Esophagus squamous epithelium (tissue), 5 donors: ENCODE results near the gene GRK5. TPM values are rescaled to one million over a fixed set of nuclear protein-coding genes. Genes with fewer than 3 reads are reported as not detected.
"Not testable (repeated sequence)": the region's sequence is repeated elsewhere in the genome, so short reads cannot be mapped to it uniquely, and the experiment has no call there.

ENCODE experiments used
- DNase-seq: peaks from one replicate; lab custom pipeline; 2025; lab: John Stamatoyannopoulos, UW
- H3K27ac ChIP-seq, 4 donors: fragments of 200-600 bp; sonication (generic); one replicate each; pipeline ENCODE4 v1.5.1; 2016 to 2019; ENCODE audit warnings: mild to moderate bottlenecking in 1 of 4
- H3K27me3 ChIP-seq, 4 donors: fragments of 200-600 bp; sonication (generic); 1 replicate in 3 of 4; 2 replicates in 1 of 4; pipeline versions ENCODE4 v1.5.1 to v1.6.0; 2017 to 2021; ENCODE audit warnings: antibody characterized with exemption in 1 of 4
- H3K36me3 ChIP-seq, 3 donors: fragments of 200-600 bp; sonication (generic); one replicate each; pipeline ENCODE4 v1.5.1; 2016 to 2019
- H3K4me1 ChIP-seq, 3 donors: fragments of 200-600 bp; sonication (generic); one replicate each; pipeline ENCODE4 v1.5.1; 2017 to 2019
- H3K4me3 ChIP-seq, 4 donors: fragments of 200-600 bp; sonication (generic); 1 replicate in 3 of 4; 2 replicates in 1 of 4; pipeline ENCODE4 v1.5.1; 2016 to 2019; ENCODE audit warnings: mild to moderate bottlenecking in 2 of 4, moderate library complexity in 1 of 4
- H3K9me3 ChIP-seq, 3 donors: fragments of 200-600 bp; sonication (generic); one replicate each; pipeline ENCODE4 v1.5.1; 2016 to 2019
- CTCF ChIP-seq, 6 experiments: fragments of 450-650 bp in 4 of 6; fragments of 200-600 bp in 2 of 6; sonication (generic) in 2 of 6; IDR thresholded peaks; one replicate each; pipeline ENCODE4 v1.5.1; 2016 to 2019; ENCODE audit warnings: antibody characterized with exemption in 6 of 6, mild to moderate bottlenecking in 4 of 6, moderate library complexity in 4 of 6
- POLR2A ChIP-seq, 4 donors: fragments of 450-650 bp; IDR thresholded peaks; one replicate each; pipeline ENCODE4 v1.6.1; 2017; ENCODE audit warnings: antibody characterized with exemption in 4 of 4, mild to moderate bottlenecking in 4 of 4, moderate library complexity in 3 of 4
- WGBS, 2 donors: methylation state at CpG; one replicate each; pipeline ENCODE4 v1.1.5; 2018; 5-methylcytosine and 5-hydroxymethylcytosine counted together
- intact Hi-C: fragments of 100-400 bp; cut with DNase I; formaldehyde crosslinking; loops from one replicate; pipeline ENCODE4 v1.15.0; 2022
- total RNA-seq, 4 donors: library from RNA; depleted of rRNA; stranded (reverse); fragments of >200 nt; gene quantifications; one replicate each; pipeline ENCODE4 v1.1.0, GENCODE V29; 2016
- donor health status: DM: yes; HTN: yes; CAD: no.

Gene GRK5
- total RNA-seq, 4 donors from 2014 or later = 2.4 to 18.9 (median 6.3) TPM

DNA sequence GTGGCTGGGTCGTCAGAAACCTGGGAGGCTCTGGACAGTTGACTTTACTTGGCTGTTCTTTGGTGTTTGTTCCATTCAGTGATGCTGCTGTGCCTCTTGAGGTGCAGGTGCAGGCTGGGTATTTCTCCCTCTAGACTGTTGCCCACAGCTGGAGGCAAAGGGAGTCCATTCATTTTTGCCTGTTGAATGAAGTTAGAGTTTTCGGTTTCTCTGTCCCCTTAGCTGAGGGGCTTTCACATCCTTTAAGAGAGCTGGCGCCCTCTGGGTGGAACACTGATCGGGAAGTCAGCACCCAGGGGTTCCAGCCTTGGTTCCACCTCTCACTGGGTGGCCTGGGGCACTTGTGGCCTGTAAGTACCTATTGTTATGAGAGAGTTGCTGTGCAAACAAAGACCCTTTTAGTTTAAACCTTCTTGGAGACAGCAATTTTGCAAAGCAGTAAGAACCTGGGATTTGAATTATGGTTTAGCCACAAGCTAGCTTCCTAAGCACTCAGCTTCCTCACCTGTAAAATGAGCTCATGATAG is 67.2 kb downstream of the GRK5 start:
- no peak for TF ChIP-seq POLR2A (IDR thresholded peaks at IDR 0.05)
- TF ChIP-seq CTCF (IDR thresholded peaks at IDR 0.05) = no peak
- WGBS, 2 donors = 75% methylated on average over 3 of the region's 4 CpGs; no CpG with 5 or more reads in 1 of the 2 donors
- H3K9me3 ChIP-seq = no peaks in the 10 kb centered on the region
- intact Hi-C loops = no loop called here
- no peak for DNase-seq
- H3K27me3 ChIP-seq = no peaks in the 10 kb centered on the region
- H3K27ac ChIP-seq = peak overlapping the region in 3 of 4 donors; percentile 32 to 61 (median 49)
- H3K4me1 ChIP-seq = peaks cover 14 to 63% (median 36%) of the 10 kb centered on the region in 3 donors
- H3K4me3 ChIP-seq = no peak overlapping the region
- H3K36me3 ChIP-seq = no peaks in the 10 kb centered on the region

DNA sequence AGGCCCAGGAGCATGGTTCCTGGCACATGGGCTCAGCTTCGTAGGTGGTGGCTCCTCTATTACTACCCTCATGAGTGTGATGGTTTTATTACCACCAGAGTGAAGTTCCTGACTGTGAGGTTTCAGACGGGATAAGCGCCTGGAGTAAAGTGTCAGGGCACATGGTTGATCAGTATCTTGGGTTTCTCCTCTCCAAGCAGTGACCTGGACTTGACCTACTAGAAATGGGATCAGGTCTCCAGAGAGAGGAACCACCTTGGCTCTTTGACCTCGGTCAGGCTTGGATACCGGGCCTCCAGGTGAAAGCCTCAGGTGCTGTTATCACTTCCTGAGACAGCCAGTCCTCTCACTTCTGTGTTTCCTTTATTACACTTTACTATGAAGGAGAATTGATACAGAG is 67.7 kb downstream of the GRK5 start:
- no peaks in the 10 kb centered on the region for H3K27me3 ChIP-seq
- H3K36me3 ChIP-seq = no peaks in the 10 kb centered on the region
- WGBS, 2 donors = 74 to 79% methylated on average over 5 of the region's 5 CpGs
- peaks cover 14 to 63% (median 32%) of the 10 kb centered on the region in 3 donors for H3K4me1 ChIP-seq
- peak overlapping the region in 3 of 4 donors; percentile 32 to 61 (median 49) for H3K27ac ChIP-seq
- no peak for DNase-seq
- no peaks in the 10 kb centered on the region for H3K9me3 ChIP-seq
- intact Hi-C loops = no loop called here
- no peak overlapping the region for H3K4me3 ChIP-seq
- no peak for TF ChIP-seq POLR2A (IDR thresholded peaks at IDR 0.05)
- no peak for TF ChIP-seq CTCF (IDR thresholded peaks at IDR 0.05)

- WGBS, 2 donors = 56 to 86% methylated on average over 1 to 4 of the region's 4 CpGs
- DNase-seq, intact Hi-C loops, H3K4me3 ChIP-seq, H3K36me3 ChIP-seq, H3K9me3 ChIP-seq, H3K27me3 ChIP-seq: not testable (repeated sequence)
- Histone ChIP-seq H3K27ac (peak overlapping the region in 1 of 4 donors; percentile 32), H3K4me1 (peaks cover 7 to 63% (median 29%) of the 10 kb centered on the region in 3 donors)
These were observed 68.8 kb downstream of the GRK5 start for GRCh38 chr10:119276194-119276593.

GRCh38 chr10:119278126-119278709 is 70.8 kb downstream of the GRK5 start:
- WGBS, 2 donors = 81 to 84% methylated on average over 14 of the region's 14 CpGs
- Histone ChIP-seq H3K27me3 (no peaks in the 10 kb centered on the region), H3K4me1 (peaks cover 0 to 64% (median 22%) of the 10 kb centered on the region in 3 donors), H3K9me3 (no peaks in the 10 kb centered on the region), H3K4me3 (no peak overlapping the region), H3K36me3 (no peaks in the 10 kb centered on the region), H3K27ac (peak overlapping the region in 3 of 4 donors; percentile 31 to 43 (median 34))
- DNase-seq = no peak
- TF ChIP-seq POLR2A (IDR thresholded peaks at IDR 0.05) (no peak), CTCF (IDR thresholded peaks at IDR 0.05) (no peak)
- intact Hi-C loops = no loop called here

GRCh38 chr10:119279441-119279840 is 72.1 kb downstream of the GRK5 start:
- DNase-seq = no peak
- intact Hi-C loops = no loop called here
- Histone ChIP-seq H3K36me3 (no peaks in the 10 kb centered on the region), H3K27me3 (no peaks in the 10 kb centered on the region), H3K9me3 (no peaks in the 10 kb centered on the region), H3K4me3 (no peak overlapping the region), H3K27ac (peak overlapping the region in 2 of 4 donors; percentile 21 to 43), H3K4me1 (peaks cover 0 to 74% (median 30%) of the 10 kb centered on the region in 3 donors)
- WGBS, 2 donors = 77 to 86% methylated on average over 7 to 10 of the region's 10 CpGs
- TF ChIP-seq CTCF (IDR thresholded peaks at IDR 0.05) (no peak), POLR2A (IDR thresholded peaks at IDR 0.05) (no peak)
